HG02678 (cell line): ENCODE measurements around the gene NEK8.
A peak's percentile ranks its signal among the peaks of the same experiment; 100 is the strongest.

ENCODE experiments used
- ATAC-seq: cut with Tn5 transposase; IDR thresholded peaks from one replicate; pipeline ENCODE4 v1.9.1; 2021; ENCODE audit warnings: mild to moderate bottlenecking, moderate library complexity; ENCODE audit not compliant: unreplicated experiment

Gene NEK8

DNA sequence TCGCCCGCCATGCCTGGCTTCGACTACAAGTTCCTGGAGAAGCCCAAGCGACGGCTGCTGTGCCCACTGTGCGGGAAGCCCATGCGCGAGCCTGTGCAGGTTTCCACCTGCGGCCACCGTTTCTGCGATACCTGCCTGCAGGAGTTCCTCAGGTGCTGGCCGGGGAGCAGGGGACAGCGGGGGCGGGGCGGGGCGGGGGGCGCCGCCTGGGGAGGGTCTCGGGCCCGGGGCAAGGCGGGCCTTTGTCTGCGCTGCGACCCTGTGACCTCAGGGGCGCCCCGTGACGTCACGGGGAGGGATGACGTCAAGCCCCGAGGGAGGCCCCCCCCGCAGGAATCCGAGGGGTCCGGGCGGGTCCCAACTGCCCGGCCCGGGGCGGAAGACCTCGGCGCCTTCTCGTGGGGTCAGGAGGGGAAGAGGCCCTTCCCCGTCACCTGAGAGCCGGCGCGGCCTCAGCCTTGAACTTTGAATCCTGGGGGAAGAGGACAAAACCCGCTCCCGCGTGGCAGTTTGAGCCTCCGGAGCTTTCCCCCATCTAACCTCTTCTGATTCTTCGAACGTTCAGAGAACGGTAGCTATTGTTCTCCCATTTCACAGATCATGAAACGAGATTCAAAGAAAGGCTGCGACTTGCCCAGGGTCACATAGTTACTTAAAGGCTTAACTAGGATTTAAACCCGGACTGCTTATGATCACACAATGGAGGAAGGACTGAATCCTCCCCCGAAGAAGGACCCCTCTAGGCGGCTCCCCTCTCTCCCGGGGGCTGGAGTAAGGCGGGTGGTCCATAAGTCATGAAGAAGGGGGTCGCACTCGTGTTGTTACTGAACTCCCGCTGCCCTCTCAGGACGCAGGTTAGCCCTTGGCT, 15.8 kb downstream of the NEK8 start:
- ATAC-seq, result peak; percentile 26

DNA sequence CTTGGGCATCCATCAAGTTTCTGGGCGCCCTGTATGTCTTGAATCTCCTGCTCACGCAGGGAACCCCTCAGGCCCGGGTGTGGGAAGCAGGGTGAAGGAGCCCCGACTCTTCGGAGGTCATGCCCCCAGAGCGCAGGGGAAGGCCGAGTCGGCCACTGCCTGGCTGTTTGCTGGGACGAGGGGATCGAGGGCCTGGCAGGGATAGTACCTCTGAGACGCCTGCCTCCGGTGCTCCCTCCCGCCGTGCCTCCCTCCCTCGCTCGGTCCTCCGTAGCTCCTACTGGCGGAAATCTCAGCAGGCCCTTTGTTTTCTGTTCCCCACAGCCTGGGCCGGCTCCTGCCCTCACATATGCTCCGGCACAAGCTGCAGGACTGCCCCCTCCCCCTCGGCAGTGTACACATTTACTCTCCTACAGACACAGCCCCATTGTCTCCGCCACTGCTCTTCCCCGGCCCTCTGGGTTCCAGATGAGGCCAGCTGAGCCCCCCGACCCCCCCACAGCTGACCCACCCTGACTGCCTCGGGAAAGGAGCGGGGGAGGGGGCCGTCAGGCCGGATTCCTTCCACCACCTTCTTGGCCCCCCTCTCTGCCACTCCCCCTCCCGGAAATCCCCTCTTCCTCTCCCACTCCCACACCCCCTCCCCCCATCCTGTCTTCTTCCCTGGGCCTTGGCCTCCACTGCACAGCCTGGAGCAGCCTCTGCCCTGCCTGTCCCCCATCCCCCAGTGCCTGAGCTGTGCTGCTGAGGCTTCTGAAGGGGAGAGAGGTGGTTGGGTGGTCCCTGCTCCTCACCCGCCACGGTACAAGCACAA, 16.6 kb downstream of the NEK8 start:
- no peak for ATAC-seq

DNA sequence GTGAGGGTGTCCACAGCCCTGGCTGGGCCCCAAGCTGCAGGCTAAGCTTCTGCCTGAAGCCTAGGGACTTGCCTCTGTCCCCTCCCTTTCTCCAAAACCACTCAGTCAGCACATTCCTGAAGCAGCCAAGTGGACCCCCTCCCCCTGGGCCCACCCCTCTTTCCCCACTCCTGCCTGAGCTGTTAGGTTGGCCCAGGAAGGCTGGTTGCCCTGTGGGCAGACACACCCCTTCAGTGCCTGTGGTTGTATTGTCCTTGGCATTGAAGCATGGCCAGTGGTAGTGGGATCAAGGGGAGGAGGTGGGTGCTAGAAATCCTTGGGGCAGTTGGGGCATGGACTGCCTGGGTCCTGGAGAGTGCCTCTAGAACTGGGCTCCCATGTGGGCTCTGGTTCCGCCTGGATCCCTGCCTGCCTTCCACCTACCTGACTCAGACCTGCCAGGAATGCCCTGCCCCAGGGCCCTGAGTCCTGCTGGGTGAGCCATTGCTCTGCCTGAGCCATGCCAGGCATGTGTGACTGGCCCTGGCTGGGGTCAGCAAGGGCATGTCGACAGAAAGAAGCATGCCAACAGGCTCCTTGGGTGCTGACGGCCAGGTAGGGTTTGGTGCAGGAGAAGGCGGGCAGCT, 17.3 kb downstream of the NEK8 start:
- no peak for ATAC-seq

DNA sequence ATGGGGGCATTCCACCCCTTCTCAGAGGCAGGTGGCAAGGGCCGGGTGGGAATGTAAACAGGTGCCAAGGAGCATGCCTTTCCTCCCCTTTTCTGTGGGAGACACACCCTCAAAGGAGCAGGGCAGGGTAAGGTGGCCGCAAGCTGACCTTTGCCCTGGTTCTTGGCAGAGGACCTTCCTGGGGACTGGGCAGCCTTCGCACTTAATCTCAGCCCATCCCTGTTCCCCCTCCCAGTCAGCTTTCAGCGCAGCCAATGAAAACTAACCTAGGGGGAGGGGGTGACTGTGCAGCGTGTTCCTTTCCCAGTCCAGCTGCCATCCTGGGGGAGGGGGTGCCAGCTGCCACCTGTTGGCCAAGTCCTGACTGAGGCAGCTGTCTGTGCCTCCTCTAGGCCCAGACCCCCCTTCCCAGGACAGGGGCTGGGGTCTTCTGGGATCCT, 18.0 kb downstream of the NEK8 start:
- no peak for ATAC-seq

DNA sequence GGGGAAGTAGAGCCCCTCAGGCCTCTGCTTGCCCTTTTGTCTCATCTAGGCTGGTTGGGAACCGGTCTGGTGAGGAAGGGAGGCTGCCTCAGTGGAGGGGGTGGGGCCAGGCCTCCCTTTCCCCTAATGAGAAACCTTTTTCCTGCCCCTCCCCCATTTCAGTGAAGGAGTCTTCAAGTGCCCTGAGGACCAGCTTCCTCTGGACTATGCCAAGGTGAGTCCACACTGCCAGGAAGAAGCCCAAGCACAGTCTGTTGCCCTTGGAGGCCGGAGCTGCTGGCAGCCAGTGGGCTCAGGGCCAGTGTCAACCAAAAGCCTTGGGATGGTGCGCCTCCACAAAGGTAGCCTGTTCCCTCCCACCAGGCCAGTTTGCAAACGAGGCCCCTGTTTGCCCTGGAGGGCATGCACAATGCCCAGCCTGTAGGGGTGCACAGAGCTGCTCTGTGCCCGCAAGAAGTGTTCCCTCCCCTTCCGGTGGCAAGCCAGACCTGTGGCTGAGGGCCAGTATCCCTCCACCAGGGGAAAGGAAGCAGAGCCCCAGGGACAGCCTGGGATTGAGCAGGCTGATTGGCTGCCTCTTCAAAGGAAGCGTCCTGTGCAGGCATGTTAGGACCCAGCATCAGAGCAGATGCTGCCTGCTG, 18.6 kb downstream of the NEK8 start:
- no peak for ATAC-seq

DNA sequence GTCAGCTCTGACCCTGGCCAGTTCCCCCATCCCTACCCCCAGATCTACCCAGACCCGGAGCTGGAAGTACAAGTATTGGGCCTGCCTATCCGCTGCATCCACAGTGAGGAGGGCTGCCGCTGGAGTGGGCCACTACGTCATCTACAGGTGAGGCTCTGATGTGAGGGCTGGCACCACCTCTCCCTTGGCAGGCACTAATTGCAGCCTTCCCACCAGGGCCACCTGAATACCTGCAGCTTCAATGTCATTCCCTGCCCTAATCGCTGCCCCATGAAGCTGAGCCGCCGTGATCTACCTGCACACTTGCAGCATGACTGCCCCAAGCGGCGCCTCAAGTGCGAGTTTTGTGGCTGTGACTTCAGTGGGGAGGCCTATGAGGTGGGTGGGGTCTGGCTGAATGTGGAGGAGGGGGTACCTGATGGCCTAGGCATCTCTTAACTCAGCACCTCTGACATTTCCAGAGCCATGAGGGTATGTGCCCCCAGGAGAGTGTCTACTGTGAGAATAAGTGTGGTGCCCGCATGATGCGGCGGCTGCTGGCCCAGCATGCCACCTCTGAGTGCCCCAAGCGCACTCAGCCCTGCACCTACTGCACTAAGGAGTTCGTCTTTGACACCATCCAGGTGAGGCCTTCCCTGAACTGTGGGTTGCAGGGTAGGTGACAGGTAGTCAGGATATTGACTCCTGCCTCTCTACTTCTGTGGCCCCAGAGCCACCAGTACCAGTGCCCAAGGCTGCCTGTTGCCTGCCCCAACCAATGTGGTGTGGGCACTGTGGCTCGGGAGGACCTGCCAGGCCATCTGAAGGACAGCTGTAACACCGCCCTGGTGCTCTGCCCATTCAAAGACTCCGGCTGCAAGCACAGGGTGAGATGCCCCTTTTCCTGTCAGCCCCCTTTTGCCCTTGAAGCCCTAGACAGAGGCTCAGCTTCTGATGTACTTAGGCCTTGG, 19.5 kb downstream of the NEK8 start:
- ATAC-seq, result no peak

DNA sequence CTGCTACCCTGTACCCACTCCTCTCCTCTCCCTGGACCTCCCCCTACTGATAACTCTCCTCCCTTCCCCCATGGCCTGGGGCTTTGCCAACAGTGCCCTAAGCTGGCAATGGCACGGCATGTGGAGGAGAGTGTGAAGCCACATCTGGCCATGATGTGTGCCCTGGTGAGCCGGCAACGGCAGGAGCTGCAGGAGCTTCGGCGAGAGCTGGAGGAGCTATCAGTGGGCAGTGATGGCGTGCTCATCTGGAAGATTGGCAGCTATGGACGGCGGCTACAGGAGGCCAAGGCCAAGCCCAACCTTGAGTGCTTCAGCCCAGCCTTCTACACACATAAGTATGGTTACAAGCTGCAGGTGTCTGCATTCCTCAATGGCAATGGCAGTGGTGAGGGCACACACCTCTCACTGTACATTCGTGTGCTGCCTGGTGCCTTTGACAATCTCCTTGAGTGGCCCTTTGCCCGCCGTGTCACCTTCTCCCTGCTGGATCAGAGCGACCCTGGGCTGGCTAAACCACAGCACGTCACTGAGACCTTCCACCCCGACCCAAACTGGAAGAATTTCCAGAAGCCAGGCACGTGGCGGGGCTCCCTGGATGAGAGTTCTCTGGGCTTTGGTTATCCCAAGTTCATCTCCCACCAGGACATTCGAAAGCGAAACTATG, 20.4 kb downstream of the NEK8 start:
- ATAC-seq, result no peak

DNA sequence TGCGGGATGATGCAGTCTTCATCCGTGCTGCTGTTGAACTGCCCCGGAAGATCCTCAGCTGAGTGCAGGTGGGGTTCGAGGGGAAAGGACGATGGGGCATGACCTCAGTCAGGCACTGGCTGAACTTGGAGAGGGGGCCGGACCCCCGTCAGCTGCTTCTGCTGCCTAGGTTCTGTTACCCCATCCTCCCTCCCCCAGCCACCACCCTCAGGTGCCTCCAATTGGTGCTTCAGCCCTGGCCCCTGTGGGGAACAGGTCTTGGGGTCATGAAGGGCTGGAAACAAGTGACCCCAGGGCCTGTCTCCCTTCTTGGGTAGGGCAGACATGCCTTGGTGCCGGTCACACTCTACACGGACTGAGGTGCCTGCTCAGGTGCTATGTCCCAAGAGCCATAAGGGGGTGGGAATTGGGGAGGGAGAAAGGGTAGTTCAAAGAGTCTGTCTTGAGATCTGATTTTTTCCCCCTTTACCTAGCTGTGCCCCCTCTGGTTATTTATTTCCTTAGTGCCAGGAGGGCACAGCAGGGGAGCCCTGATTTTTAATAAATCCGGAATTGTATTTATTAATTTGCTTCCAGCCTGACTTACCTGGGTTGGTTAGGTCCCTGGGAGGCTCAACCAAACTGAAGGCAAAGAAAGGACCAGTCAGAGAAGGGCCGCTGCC, 21.1 kb downstream of the NEK8 start:
- ATAC-seq, result no peak

DNA sequence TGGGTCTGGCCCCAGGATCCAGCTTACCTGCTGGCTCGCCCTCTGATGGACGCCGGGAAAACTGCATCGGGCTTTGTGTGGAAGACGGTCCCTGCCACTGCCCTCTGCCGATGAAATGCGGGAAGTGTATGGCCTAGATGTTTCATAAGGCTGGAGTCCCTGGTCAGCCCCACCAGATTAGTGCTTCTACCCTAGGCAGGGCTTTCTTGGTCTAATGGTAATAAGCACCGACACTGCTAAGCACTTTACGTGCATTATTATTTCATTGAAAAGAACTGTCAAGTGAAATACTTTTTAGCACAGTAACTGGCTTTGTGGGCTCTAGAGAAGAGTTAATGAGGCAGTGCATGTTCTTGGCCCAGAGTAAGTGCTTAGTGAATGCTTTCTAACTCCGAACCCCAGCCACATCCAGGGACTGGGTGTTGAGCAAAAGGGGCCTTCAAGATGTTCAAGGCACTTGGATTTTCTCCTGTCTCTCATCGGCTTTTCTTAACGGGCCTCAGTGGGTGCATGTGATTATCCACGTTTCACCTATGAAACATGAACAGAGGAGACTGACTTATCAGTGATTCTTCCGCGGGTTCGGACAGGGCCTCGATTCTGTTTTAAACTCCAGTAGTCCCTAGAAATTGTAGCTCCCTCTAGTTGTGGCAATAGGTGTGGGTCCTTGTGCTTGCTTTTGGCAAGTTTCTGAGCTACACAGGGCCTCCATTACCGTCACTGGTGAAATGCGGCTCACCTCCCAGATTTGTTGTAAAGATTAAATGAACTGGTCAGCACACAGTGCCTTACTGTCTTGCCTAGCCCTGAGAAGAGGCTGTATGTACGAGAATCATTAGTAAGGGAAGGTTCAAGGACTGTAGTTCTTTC, 21.8 kb downstream of the NEK8 start:
- peak; percentile 76 for ATAC-seq

DNA sequence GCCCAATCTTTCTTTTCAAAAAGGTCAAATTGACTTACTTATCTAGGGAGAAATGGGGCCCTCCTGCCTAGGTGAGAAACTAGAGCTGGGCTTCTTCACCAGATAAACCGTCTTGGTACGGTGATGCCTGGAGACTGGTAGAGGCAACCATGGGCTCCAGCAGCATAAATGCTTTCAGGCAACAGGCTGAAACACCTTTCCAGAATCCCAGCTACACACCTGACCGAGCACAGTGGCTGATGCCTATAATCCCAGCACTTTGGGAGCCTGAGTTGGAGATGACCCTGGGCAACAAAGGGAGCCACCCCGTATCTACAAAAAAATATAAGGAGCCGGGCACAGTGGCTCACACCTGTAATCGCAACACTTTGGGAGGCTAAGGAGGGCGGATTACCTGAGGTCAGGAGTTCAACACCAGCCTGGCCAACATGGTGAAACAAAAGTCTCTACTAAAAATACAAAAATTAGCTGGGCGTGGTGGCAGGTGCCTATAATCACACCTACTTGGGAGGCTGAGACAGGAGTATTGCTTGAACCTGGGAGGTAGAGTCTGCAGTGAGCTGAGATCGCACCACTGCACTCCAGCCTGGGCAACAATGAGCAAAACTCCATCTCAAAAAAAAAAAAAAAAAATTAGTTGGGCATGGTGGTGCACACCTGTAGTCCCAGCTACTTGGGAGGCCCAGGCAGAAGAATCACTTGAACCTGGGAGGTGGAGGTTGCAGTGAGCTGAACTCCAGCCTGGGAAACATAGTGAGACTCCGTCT, 23.2 kb downstream of the NEK8 start:
- ATAC-seq, result no peak

DNA sequence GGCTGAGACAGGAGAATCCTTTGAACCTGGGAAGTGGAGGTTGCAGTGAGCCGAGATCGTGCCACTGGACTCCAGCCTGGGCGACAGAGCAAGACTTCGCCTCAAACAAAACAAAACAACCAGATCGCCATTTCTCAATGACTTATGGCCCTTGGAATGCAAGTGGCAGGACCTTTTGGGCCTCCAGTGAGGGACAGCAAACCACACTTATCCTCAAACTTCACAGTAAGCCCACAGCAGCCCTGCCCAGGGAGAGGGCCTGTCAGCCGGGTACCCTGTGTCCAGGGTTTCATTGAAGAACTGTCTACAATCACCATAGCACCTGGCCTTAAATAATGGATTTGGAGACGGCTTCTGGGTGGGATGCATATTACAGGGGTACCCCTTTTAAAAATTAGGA, 26.9 kb downstream of the NEK8 start:
- no peak for ATAC-seq

DNA sequence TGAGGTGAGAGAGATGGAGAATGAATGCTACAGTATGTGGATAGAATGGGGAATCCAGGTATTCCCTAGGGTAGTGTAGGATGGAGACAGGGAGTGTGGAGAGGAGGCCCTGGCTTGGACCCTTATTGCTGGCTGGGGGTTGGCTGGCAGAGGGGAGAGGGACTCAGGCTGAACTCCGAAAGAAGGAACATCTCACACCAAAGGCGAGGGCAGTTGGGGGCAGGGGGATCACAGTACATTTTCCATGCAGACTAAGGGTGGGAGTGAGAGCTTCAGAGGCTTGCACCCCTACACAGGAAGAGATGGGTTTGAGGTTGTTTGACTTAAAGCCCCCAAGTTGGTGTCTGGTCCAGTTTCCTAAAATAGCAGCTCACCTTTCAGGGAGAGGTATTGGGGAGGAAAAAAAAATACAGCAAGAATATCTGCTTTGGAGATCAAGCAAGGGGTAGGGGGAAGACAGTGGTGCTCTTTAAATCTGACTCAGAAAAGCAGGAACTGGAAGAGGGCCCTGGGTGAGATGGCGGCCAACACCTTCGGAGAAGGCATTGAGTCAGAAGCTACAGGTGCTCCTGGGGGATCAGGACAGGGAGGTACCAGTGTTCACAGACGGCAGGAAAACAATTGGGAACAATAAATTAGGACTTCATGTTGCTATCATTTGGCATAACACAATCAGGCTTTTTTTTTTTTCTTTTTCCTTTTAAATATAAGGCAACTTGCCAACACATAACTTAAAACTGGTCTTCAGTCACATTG, 27.6 kb downstream of the NEK8 start:
- no peak for ATAC-seq

DNA sequence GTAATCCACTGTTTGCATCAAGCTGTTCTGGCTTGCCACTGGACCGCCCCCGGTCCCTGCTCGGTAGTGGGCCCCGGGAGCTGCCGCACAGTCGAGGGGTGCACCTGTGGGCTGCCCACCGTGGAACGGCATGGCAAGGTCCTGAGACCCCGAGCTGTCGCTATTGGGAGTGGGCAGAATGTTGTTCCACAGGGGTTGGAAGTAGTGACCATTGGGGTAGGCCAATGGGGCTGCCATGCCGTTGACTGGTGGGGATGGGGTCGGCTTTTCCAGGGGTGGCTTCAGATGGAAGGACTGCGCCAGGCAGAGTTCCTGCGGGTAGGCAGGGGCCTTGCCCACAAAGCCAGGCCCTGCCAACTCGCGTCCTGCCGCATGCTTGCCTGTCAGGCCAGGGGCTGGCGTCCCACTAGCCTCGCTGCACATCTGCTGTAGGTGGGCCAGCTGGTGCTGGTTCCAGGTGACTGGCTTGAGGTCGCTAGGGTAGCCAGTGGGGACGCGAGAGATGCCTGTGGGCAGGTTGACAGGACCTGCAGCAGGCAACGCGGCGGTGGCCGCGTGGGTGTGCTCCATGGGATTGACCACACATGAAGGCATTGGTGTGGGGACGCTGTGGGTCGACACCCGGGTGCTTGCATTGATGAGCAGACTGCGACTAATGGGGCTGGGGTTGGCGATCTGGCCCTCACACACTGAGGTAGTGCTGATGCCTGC, 30.0 kb downstream of the NEK8 start:
- ATAC-seq, result no peak

DNA sequence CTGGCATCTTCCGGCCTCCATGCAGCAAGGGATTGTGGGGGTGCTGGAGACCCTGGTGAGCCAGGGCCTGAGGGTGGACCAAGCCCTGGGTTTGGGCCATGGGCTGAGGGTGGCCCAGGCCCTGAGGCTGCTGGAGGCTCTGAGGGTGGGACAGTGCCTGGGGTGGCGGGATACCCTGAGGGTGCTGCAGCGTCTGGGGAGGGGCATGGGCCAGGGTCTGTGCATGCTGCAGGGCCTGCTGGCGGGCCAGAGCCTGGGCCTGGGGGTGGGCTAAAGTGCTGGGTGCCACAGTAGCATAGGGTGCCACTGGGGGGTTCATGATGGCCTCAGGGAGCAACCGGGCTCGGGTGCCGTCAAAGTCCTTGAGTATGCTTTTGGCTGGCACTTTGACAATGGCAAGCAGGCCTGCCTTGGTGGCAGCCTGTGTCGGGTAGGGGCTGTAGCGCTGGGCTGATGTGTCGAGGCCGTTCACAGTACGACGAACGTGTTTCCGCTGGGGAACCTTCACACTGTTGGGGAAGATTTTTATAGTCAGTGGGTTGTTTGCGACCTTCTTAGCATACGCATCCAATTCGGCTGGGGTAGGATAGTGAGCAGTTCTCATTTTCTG, 30.8 kb downstream of the NEK8 start:
- no peak for ATAC-seq
